NCI-H2029 treated with DMSO at 0.1 percent for 48 hours (cell line): ENCODE results near the gene GZMA.
"Not testable (repeated sequence)": the region's sequence is repeated elsewhere in the genome, so short reads cannot be mapped to it uniquely, and the experiment has no call there.

Experiments
- DNase-seq: peaks from one replicate; lab custom pipeline; 2025; lab: John Stamatoyannopoulos, UW

GZMA gene

DNA sequence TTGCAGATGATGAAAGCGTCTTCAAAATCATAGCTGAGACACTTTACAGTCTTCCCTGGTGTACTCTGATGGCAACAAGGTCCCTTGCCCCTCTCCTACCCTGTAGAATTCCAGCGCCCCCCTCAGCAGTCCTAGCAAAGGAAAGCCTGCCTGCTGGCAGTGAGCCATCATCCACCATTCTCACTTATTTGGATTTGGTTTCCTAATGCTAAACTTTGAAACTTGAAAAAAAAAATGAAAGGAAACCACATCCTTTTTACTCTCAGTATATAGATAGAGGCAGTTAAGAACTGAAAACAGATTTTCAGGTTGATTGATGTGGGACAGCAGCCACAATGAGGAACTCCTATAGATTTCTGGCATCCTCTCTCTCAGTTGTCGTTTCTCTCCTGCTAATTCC is at the start of gene GZMA:
Gene GZMA, plus strand, starts transcription at position 299 of the 400 bp plus-strand sequence. Its CDS starts 37 bp downstream, at position 336.
- no peak for DNase-seq

DNA sequence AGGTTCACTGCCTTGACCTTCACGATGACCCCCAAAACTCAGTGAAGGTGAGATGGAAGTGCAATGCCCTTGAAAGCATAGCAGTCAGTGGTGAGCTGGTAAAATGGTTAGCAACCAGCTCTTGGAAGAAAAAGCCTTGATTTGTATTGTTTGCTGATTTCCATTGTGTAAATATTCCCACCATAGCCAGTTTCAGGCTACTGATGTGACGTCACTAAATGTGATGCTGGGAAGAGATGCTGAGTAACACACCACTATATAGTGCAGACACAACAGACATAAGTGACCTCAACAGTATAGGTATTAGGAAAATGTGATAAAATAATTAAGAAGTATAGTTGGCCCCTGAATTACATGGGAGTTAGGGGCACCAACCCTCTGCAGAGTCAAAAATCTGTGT is 47.3 kb upstream of the GZMA start:
- DNase-seq: no peak

DNA sequence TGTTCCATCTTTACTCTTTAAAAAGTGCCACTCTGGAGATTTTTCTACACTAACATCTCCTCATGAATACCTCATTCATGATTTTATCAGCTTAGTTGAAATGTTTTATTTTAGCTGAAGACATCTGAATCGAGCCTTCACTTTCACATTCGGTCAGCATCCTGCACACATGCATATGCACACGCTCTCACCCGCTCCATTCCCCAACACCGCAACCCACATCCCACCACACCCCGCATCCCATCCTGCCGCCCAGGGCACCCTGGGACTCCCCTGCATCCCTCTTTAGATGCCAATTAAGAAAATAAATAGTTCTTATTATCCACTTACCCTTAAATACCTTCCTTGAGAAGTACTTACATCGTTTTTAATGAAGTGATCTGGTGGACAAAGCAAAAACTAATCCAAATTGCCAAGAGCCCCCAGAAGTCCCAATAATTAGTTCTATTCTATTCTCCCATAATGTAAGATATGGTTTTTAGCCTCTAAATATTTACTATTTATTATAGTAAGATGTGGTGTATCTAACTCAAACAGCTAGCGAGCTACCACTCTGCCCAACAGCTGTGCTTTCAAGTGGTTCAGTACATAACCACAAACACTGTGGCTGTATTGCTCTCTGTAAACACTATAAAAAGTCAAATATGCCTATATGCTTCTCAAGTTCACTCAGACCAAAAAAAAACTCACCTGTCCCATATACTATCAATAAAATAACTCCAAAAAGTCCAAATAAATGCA is 40.2 kb upstream of the GZMA start:
- peak; percentile 54 for DNase-seq

DNA sequence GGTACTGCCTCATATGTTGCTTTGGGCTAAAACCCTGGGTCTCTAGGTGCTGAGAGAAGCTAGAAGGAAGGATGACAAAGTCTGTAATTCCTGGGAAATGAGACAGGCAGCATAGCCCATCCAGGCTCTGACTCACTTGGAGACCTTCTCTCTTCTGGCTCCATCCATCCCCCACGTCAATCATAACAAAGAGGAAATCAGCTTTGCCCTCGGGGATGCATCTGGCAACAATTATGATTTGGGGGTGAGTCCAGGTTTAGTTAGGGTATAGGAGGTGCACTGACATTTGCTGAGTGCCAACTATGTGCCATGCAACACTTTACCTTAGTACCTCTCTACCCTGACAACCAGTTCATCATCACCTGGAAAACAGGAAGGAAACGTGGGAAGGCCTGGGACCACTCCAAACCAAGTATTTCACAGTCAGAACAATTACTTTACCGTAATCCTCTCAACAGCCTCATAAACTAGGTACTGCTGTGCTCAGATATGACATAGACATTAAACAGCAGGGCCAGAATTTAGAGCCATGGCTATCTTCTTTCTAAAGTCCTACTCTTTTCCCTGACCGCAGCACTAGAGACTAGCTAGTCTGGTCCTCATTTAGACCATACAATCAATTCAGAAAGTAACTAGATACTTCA is 39.1 kb upstream of the GZMA start:
- no peak for DNase-seq

DNA sequence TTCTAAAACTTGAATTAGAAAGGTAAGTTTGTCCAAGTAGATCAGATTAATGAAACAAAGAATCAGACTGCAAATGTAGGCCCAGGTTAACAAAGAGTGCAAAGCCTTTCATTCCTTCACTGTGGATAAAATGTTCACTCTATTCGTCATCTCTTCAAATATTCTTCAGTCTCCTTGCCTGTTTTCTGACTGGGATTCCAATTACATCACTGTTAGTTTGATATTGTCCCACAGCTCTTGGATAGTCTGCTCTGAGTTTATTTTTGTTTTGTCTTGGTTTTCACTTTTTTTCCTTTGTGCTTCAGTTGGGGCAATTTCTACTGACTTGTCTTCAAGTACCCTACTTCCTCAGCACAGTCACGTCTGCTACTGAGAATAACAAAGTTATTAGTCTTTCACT is 38.5 kb upstream of the GZMA start:
- no peak for DNase-seq

DNA sequence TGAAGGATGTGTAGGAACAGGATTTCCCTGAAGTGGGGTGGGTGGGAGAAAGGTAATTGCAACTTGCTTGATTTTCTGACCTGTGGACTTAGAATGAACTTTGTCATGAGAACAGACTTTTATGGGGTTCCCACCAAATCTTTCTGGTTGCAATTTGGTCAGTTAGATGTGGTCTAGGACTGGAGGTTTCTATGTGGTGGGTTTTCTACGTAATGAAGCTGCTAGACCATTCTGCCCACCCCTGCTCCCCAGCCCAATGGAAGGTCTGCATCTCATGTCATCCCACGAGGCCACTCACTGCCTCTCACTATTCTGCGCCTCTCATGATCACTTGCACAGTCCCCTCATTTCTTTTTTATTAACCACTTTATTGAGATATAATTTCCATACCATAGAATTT is 37.9 kb upstream of the GZMA start:
- no peak for DNase-seq

DNA sequence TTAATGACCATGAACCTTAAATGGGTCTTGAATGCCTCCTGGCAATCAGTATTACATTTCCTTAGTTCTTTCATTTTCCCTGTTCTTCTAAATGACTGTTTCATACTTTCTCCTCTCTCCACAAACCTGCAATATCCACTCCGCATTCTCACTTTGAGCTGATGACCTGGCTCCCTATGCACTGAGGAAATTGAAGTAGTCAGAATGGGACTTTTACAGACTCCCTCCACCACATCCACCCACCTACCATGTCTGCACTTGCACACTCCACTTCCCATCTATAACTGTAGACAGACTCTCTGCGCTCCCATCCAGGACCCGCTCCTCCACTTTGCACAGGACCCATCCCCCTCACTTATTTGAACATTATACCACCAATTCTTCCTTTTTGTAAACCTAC is 36.2 kb upstream of the GZMA start:
- no peak for DNase-seq

DNA sequence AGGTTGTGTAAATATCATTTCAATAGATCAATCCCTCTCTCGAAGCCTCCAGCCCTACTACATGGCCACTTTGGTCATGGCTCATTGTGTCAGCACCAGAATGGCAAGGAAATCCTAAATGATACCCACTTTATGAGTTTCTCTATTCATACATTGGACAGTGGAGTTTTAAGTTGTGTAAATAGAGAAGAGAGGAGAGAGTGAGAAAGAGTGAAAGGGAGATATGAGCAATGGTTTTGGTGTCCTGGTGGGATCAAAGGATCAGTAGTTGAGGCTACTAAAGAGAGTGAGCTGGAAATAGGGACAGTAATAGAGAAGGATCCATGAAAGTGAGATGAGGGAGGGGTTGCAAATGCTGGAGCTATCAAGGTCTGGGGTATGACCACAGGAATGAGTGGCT is 31.5 kb upstream of the GZMA start:
- no peak for DNase-seq

DNA sequence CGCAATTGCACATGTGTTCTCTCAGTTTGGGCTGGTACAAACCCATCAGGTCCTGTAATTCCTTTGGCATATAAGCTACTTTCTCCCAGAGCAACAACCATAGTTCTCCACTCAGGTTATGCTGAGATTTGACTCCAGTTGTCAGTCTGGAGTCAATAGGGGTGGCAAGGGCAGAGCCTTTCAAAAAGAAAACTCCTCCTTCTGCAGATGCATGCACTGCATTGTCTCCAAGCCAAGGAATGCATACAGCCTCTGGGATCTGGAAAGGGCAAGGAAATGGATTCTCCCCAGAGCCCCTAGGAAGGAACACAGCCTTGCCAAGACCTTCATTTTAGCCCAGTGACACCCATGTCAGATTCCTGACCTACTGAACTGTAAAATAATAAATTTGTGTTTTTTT is 31.0 kb upstream of the GZMA start:
- DNase-seq: no peak

DNA sequence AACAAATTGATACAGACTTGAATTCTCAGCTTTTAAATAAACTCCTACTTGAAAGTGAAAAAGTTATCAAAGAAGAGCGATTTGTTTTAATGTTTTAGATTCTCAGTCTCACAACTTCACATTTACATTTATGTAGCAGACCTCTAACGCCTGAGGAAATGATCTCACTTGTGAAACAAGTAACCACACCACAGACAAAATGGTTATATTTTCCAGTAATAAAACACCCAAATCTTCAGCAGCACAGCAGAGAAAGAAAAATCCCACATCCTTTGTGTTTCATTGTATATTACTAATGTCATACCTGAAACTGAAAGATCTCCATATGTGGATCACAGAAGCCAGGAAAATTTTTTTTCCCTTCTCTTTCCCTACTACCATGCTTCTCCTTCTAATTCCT is 29.8 kb upstream of the GZMA start:
- no peak for DNase-seq

DNA sequence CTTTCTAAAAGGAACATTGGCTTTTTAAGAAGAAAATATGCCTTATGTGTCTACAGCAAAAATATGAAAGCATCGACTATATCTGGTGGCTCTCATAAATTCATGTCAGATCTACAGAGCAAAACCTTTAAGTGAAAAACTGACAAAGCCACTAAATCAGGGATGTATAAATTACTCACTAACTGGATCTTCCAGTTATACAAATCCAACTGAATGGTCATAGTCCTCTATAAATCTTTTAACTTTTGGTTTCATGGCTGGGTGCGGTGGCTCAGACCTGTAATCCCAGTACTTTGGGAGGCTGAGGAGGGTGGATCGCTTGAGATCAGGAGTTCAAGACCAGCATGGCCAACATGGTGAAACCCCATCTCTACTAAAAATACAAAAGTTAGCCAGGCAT is 29.2 kb upstream of the GZMA start:
- DNase-seq: no peak

DNA sequence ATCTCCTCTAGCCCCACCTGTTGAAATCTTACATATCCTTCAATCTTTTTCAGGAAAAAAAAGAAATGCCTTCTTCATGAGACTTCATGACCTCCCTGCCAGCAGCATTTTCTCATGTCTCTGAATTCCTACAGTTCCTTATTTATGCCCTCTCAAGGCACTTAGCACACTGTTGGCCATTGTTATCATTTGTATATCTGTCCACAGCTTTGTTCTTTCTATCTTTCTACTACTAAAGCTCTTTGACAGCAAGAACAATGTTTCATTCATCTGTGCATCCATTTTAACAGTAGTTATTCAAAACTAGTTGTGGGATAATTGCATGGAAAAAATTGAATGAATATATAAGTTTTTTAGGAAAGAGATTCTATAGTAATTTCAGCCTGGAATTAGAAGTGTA is 20.9 kb upstream of the GZMA start:
- DNase-seq: no peak

DNA sequence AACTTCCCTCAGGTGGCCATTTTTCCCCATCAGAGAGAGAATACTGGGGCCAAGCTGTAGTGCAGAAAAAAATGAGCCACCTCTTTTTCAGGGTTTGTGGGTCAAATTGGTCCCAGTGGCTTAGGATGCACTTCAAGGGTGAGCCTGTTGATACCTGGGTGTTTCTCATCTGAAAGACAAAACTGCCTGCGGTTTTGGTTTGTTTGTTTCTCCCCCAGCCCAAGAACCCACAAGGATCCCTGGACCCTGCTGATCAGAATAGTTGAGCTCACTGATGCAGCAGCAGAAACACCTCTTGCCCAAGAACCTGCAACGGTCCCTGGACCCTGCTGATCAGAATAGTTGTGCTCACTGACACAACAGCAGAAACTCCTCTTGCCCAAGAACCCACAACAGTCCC is 13.1 kb upstream of the GZMA start:
- DNase-seq: not testable (repeated sequence)

DNA sequence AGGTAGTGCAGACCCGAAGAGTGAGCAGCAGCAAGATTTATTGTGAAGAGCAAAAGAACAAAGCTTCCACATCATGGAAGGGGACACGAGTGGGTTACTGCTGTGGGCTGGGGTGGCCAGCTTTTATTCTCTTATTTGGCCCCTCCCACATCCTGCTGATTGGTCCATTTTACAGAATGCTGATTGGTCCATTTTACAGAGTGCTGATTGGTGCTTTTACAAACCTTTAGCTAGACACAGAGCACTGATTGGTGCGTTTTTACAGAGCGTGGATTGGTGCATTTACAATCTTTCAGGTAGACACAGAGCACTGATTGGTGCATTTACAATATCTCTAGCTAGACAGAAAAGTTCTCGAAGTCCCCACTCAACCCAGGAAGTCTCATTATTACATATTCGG is 11.4 kb upstream of the GZMA start:
- not testable (repeated sequence) for DNase-seq

DNA sequence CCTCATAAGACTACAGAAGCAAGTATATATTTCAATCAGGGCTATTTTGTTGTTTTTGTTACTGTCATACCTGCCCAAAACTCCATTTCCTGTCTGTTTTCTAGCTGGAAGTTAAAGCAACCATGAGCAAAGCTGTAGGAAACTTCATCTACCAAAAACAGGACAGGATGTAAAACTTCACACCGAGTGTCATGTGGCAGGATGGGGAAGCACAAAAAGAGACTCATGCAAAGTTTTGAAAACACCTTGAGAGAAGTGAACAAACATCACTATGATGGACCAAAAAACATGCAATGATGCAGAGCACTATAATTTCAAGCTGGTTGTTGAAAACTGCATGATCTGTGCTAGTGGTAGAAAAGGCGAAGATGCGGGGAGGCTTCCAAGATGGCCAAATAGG is 6.3 kb upstream of the GZMA start:
- no peak for DNase-seq

DNA sequence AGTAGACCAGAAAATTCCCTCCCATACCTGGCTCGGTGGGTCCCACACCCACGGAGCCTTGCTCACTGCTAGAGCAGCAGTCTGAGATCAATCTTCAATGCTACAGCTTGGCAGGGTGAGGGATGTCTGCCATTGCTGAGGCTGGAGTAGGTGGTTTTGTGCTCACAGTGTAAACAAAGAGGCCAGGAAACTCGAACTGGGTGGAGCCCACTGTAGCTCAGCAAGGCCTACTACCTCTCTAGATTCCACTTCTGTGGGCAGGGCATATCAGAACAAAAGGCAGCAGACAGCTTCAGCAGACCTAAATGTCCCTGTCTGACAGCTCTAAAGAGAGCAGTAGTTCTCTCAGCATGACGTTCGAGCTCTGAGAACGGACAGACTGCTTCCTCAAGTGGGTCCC is 5.6 kb upstream of the GZMA start:
- DNase-seq: peak; percentile 68

DNA sequence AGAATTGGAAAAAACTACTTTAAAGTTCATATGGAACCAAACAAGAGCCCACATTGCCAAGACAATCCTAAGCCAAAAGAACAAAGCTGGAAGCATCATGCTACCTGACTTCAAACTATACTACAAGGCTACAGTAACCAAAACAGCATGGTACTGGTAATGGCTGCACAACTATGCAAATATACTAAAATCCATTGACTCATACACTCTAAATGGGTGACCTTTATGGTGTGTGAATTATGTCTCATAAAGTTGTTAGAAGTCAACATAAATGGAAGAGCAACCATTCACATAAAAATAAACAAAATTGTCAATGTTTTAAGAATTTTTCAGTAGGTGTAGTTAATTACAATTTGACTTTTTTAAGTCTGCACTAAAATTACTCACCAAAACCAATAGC is 1.3 kb upstream of the GZMA start:
- DNase-seq: not testable (repeated sequence)

DNA sequence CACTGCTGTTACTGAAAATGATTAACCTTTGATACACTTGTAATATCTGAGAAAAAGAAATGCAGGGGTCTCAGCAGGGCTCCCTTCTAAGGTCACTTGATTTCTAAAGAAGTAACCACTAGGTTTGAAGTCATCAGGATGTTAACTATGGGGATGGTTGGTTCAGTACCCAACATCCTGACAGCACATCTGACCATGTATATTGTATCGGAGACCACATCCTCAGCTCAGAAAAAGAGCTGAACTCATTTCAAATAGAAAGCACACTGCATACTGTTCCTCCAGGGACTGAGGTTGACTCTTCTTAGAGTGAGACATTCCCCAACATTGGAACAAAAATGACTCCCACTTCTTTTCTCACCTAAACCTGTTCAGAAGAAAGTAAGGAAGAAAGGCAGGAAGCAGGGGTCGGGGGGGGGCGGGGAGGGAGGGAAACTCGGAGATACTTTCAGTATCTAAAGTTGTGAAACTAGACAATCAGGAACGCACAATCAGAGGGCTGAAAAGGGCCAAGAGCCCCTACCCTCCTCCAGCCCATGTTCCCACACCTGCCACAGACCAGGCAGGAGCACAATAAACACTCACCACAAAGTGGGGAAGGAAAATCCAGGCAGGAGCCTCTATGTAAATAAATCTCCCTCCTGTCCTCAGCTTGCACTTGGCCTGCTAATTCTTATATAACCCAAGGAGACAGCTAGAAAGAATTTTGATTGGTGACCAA is 730 bp upstream of the GZMA start:
- DNase-seq: no peak

DNA sequence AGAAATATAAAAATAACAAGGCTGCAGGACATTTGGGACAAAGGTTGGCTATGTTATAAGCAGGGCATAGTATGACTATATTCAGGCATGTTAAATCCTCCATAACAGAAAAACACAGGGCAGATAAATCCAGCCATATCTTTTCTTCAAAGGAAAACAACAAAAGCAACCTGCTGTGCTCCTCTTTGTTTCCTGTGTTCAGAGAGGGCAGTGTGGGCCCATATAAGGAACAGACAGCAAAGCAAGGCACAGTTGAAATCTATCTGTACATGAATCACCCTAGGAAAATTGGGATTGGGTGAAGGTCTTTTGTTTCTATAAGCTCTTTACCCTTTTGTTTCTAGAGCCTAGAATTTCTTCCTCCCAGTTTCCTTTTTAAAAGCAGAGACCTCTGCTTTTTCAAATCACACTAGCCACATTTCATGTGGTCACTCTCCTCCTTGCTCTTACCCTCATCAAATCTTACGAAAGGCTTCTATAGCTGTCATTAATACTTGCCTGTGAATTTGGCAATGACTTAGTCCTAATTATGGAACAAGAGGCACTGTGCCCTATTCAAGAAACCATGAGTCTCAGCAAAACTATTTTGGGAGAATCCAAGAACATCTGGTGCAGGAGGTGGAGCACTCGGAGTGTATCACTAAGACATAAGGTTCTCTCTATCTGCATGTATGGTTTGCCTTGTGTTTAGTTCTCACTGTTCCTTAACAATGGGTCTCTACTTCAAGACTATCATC is 1.8 kb downstream of the GZMA start:
- no peak for DNase-seq

DNA sequence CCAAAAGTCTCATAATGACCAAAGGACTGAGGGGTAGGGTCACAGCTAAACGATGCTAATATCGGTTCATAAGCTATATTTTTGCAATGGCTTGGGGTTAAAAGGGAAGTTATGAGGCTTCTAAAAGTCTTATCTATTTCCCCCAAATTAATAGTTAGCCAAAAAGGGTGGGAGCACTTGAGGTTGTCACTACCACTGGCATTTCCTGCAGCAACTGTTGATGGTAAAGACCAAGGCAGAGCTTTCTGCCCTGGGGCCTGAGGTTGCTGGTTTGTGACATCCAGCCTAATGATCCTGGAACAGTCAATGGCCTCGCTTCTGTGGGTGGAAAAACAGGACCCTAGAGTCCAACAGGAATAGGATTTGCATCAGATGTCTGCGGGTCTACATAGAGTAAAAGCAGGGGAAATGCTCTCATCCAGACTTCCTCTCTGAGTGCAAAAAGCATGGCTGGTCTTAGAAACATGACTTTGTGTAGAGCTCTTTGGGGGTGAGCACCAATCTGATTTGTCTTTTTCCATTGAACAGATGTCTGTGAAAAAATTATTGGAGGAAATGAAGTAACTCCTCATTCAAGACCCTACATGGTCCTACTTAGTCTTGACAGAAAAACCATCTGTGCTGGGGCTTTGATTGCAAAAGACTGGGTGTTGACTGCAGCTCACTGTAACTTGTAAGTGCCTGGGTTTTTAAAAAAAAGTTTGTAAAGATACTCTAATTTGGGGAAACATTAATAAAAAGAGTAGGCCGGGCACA is 2.7 kb downstream of the GZMA start:
- DNase-seq: no peak

DNA sequence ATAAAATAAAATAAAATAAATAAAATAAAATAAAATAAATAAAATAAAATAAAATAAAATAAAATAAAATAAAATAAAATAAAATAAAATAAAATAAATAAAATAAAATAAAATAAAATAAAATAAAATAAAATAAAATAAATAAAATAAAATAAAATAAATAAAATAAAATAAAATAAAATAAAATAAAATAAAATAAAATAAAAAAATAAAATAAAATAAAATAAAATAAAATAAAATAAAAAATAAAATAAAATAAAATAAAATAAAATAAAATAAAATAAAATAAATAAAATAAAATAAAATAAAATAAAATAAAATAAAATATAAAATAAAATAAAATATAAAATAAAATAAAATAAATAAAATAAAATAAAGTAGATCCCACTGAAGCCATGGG is 3.5 kb downstream of the GZMA start:
- not testable (repeated sequence) for DNase-seq

DNA sequence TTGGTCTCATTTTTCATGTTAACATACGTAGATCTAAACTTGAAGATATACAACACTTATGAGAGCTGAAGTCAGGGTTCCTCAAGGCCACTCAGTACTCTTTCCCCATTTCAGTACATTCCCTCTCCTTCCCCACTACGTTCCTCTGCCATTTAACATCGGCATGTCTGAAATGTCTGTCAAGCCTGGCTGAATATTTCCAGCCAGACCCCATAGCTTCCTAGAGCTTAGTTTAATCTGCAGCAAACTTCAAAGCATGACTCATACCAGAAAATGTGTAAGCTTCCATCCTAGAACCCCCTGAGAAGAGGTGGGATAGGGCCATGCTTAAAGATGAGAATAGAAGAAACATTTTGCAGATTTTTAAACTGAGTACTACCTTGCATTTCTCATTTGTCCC is 6.2 kb downstream of the GZMA start:
- DNase-seq: no peak
